GM23338 (cell line): Measurements from ENCODE around the gene MAN1B1. TPM values are rescaled to one million over a fixed set of nuclear protein-coding genes. Genes with fewer than 3 reads are reported as not detected.

ENCODE experiments used
- ATAC-seq: fragments of 200-7000 bp; cut with Tn5 transposase; 3 replicates; pipeline ENCODE4 v1.9.1; 2020
- DNase-seq: peaks from one replicate; pipeline ENCODE4 v3.0.0-alpha.2; 2015; ENCODE audit warnings: low spot score
- H2AFZ ChIP-seq: fragments of 200-600 bp; sonication (generic); 2 replicates; pipeline ENCODE4 v1.8.0; 2016; ENCODE audit warnings: antibody characterized with exemption, mild to moderate bottlenecking, moderate library complexity
- H3F3A ChIP-seq: fragments of 200-600 bp; sonication (generic); replicated peaks from 2 replicates; pipeline ENCODE4 v1.8.0; 2017; ENCODE audit warnings: antibody characterized with exemption, mixed run types, low read depth
- H3K27ac ChIP-seq: fragments of 200-600 bp; sonication (generic); 2 replicates; pipeline ENCODE4 v1.6.1; 2016; ENCODE audit warnings: low read depth
- H3K27me3 ChIP-seq: fragments of 200-600 bp; sonication (generic); 2 replicates; pipeline ENCODE4 v1.8.0; 2016; ENCODE audit warnings: mild to moderate bottlenecking, mixed run types, moderate library complexity; ENCODE audit not compliant: insufficient read depth
- H3K36me3 ChIP-seq: fragments of 200-600 bp; sonication (generic); 2 replicates; pipeline ENCODE4 v1.8.0; 2016; ENCODE audit warnings: mild to moderate bottlenecking; ENCODE audit not compliant: insufficient read depth
- H3K4me1 ChIP-seq: fragments of 200-600 bp; sonication (generic); 2 replicates; pipeline ENCODE4 v1.8.0; 2016; ENCODE audit warnings: mild to moderate bottlenecking, moderate library complexity; ENCODE audit not compliant: insufficient read depth
- H3K4me2 ChIP-seq: fragments of 200-600 bp; sonication (generic); 2 replicates; pipeline ENCODE4 v1.7.1; 2017; ENCODE audit warnings: mixed run types
- H3K4me3 ChIP-seq: fragments of 200-600 bp; sonication (generic); 2 replicates; pipeline ENCODE4 v1.6.1; 2016; ENCODE audit warnings: mixed run types
- H3K79me2 ChIP-seq: fragments of 200-600 bp; sonication (generic); replicated peaks from 2 replicates; pipeline ENCODE4 v1.8.0; 2017; ENCODE audit warnings: mild to moderate bottlenecking; ENCODE audit not compliant: insufficient read depth
- H3K9me2 ChIP-seq: fragments of 200-600 bp; sonication (generic); 2 replicates; pipeline ENCODE4 v1.8.0; 2017; ENCODE audit not compliant: insufficient read depth
- H4K20me1 ChIP-seq: fragments of 200-600 bp; sonication (generic); replicated peaks from 2 replicates; pipeline ENCODE4 v1.8.0; 2017; ENCODE audit warnings: mild to moderate bottlenecking; ENCODE audit not compliant: insufficient read depth
- H3K27ac Mint-ChIP-seq: 2 replicates; pipeline ENCODE4 v1.8.0; 2020; ENCODE audit warnings: inconsistent platforms, mild to moderate bottlenecking, moderate library complexity, mixed read lengths
- H3K27me3 Mint-ChIP-seq: 3 replicates; pipeline ENCODE4 v1.8.0; 2022; ENCODE audit warnings: low read depth, mild to moderate bottlenecking, moderate library complexity, mixed read lengths, inconsistent platforms; ENCODE audit not compliant: insufficient read depth, poor library complexity
- H3K36me3 Mint-ChIP-seq: 3 replicates; pipeline ENCODE4 v1.8.0; 2021; ENCODE audit warnings: low read depth, mild to moderate bottlenecking, inconsistent platforms, moderate library complexity, mixed read lengths
- H3K4me1 Mint-ChIP-seq: 3 replicates; pipeline ENCODE4 v1.8.0; 2020; ENCODE audit warnings: mild to moderate bottlenecking, inconsistent platforms, mixed read lengths
- H3K4me3 Mint-ChIP-seq: 3 replicates; pipeline ENCODE4 v1.8.0; 2021; ENCODE audit warnings: moderate library complexity, mild to moderate bottlenecking, inconsistent platforms, mixed read lengths
- H3K9me3 Mint-ChIP-seq: 3 replicates; pipeline ENCODE4 v1.8.0; 2020; ENCODE audit warnings: moderate library complexity, mild to moderate bottlenecking, inconsistent platforms, mixed read lengths
- CREB1 ChIP-seq: fragments of 250-450 bp; sonication (Bioruptor Pico); IDR thresholded peaks from 2 replicates; pipeline ENCODE4 v1.5.0; 2020; ENCODE audit warnings: low read depth, mild to moderate bottlenecking, moderate library complexity
- CTCF ChIP-seq, 2 experiments: fragments of 200-600 bp in 1 of 2; sonication (generic) in 1 of 2; conservative IDR thresholded peaks; 2 replicates each; pipeline versions ENCODE4 v1.5.1 to v1.6.1; 2016 to 2017; ENCODE audit warnings: antibody characterized with exemption in 2 of 2, low read depth in 2 of 2, mild to moderate bottlenecking in 2 of 2, moderate library complexity in 1 of 2
- ETS1 ChIP-seq: IDR thresholded peaks from 2 replicates; pipeline ENCODE4 v1.6.1; 2016; ENCODE audit warnings: antibody characterized with exemption
- EZH2 ChIP-seq: fragments of 200-600 bp; sonication (generic); IDR thresholded peaks from one replicate; pipeline ENCODE4 v1.8.0; 2017; ENCODE audit warnings: antibody characterized with exemption, mild to moderate bottlenecking, low read depth; ENCODE audit not compliant: unreplicated experiment
- JUNB ChIP-seq: IDR thresholded peaks from one replicate; pipeline ENCODE4 v1.6.1; 2016; ENCODE audit warnings: antibody characterized with exemption; ENCODE audit not compliant: unreplicated experiment
- NANOG ChIP-seq: IDR thresholded peaks from 2 replicates; pipeline ENCODE4 v1.6.1; 2016; ENCODE audit warnings: antibody characterized with exemption, borderline replicate concordance
- POLR2AphosphoS5 ChIP-seq: IDR thresholded peaks from 2 replicates; pipeline ENCODE4 v1.6.1; 2016; ENCODE audit warnings: antibody characterized with exemption, low read depth
- REST ChIP-seq: IDR thresholded peaks from one replicate; pipeline ENCODE4 v1.6.1; 2018; ENCODE audit warnings: antibody characterized with exemption; ENCODE audit not compliant: unreplicated experiment
- STAT1 ChIP-seq: IDR thresholded peaks from one replicate; pipeline ENCODE4 v1.6.1; 2016; ENCODE audit warnings: antibody characterized with exemption; ENCODE audit not compliant: unreplicated experiment
- ZNF114 ChIP-seq: fragments of 250-450 bp; sonication (Bioruptor Pico); IDR thresholded peaks from 2 replicates; pipeline ENCODE4 v1.5.0; 2020; ENCODE audit warnings: mild to moderate bottlenecking, moderate library complexity
- ZNF331 ChIP-seq: fragments of 250-450 bp; sonication (Bioruptor Pico); IDR thresholded peaks from 2 replicates; pipeline ENCODE4 v1.5.0; 2020; ENCODE audit warnings: low read depth, mild to moderate bottlenecking, moderate library complexity
- ZNF462 ChIP-seq: fragments of 250-450 bp; sonication (Bioruptor Pico); IDR thresholded peaks from 2 replicates; pipeline ENCODE4 v1.5.0; 2020; ENCODE audit warnings: mild to moderate bottlenecking, moderate library complexity
- polyA plus RNA-seq: library from polyadenylated mRNA; unstranded; fragments of >200 nt; fragmentation: Nextera tagmentation; extraction: Ambion mirVana; gene quantifications from 2 replicates; pipeline ENCODE4 v1.2.1, GENCODE V29; 2016
- total RNA-seq: library from RNA; depleted of rRNA; stranded (reverse); fragments of >200 nt; shearing (Covaris generic); gene quantifications from 2 replicates; pipeline ENCODE4 v1.2.3, GENCODE V29; 2014

MAN1B1 gene
- total and polyA plus RNA-seq, 2 experiments from 2014 or later = 15.7 to 39.9 TPM

GRCh38 chr9:137112564-137113384 is 26.0 kb downstream of the MAN1B1 start:
- no peaks in the 10 kb centered on the region for H3K79me2 ChIP-seq
- no peaks in the 10 kb centered on the region for H3K36me3 ChIP-seq
- H3K9me2 ChIP-seq = no peaks in the 10 kb centered on the region
- no peak overlapping the region for H3K4me3 ChIP-seq
- Mint-ChIP-seq H3K4me3 (no peak overlapping the region), H3K9me3 (peaks cover 2% of the 10 kb centered on the region; the same call in 1 of the 3 replicates), H3K27ac (no peak overlapping the region), H3K4me1 (no peaks in the 10 kb centered on the region), H3K27me3 (peaks cover 23% of the 10 kb centered on the region), H3K36me3 (0 out of 3 replicates have a peak, but pooled peaks cover 3% of the 10 kb centered on the region)
- no peak for DNase-seq
- no peak overlapping the region for H2AFZ ChIP-seq
- H3K4me2 ChIP-seq = no peak overlapping the region
- H4K20me1 ChIP-seq = no peaks in the 10 kb centered on the region
- H3K27ac ChIP-seq = no peak overlapping the region
- peaks cover 44% of the 10 kb centered on the region for H3K27me3 ChIP-seq
- no peaks in the 10 kb centered on the region; the same call in 1 of the 2 replicates for H3K4me1 ChIP-seq
- ATAC-seq = no peak
- TF ChIP-seq EZH2 (no peak), ETS1 (no peak), NANOG (no peak), STAT1 (no peak), ZNF114 (CRISPR knock-in tag) (no peak), JUNB (no peak), ZNF331 (CRISPR knock-in tag) (no peak), CREB1 (CRISPR knock-in tag) (no peak), POLR2AphosphoS5 (no peak), CTCF (conservative IDR thresholded peaks at IDR 0.05; ENCODE audit: low read depth in 2 of 2) (no peak), ZNF462 (CRISPR knock-in tag) (no peak), REST (no peak)
- no peaks in the 10 kb centered on the region for H3F3A ChIP-seq
